GM19395 (cell line): Measurements from ENCODE around the gene LYST.

Source experiments
- ATAC-seq: cut with Tn5 transposase; IDR thresholded peaks from one replicate; pipeline ENCODE4 v1.9.1; 2021; ENCODE audit warnings: mild to moderate bottlenecking, moderate library complexity; ENCODE audit not compliant: unreplicated experiment

Gene LYST

DNA sequence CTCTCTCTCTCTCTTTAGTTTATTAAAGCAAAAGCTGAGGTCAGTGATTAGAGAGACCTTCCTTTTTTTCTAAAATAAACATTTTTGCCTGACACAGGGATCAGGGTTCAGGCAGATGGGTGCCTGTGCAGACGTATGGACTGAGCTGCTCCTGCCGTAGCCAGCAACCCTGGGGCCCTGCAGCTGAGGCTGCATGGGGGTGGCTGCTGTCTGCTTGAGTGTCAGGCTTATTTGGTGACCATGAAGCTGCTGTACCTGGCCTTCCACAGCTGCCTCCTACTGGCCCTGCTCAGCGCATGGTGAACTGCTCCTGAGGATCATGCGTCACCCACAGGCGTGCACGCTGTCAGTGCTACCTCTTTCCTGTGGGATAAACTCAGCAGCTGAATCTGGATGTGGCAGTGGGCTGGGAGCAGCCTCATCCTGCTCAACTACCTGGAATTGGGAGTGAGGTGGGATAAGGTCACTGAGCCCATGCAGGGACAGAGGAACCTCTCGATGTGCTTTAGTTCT lies 252.2 kb downstream of the LYST start:
- ATAC-seq, result no peak

DNA sequence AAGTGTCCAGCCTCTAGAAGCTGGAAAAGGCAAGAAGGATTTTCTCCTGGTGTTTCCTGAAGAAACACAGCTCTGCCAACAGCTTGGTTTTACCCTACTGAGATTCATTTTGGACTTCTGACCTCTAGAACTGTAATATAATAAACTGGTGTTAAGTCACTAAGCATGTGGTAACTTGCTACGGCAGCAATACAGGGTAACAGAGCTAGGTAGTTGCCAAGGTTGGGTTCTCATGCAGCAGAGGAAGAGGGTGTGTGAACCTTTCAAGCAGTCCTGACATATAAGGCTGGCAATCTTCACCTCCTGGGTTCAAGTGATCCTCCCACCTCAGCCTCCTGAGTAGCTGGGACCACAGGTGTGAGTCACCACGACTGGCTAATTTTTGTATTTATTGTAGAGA lies 253.1 kb downstream of the LYST start:
- no peak for ATAC-seq

DNA sequence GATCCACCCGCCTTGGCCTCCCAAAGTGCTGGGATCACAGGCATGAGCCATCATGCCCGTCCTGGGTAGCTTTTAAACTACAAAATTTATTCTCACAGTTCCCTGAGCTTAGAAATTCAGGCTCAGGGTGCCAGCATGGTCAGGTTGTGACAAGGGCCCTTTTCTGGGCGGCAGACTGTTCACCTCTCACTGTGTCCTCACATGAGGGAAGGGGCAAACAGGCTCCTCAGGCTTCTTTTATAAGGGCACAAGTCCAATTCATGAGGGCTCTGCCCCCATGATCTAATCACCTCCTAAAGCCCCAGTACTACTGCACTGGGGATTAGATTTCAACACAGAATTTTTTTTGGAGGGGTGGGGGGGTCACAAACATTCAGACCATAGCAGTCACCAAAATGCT lies 253.9 kb downstream of the LYST start:
- no peak for ATAC-seq
